Endodermal cell (in vitro differentiated cells): ENCODE data around the gene TEC. TPM values are rescaled to one million over a fixed set of nuclear protein-coding genes. Genes with fewer than 3 reads are reported as not detected.

Experiments used
- DNase-seq: peaks from one replicate; pipeline ENCODE4 v3.0.0-alpha.2; 2017
- H3K27ac ChIP-seq: 2 replicates; pipeline ENCODE4 v1.5.1; 2013; ENCODE audit warnings: mild to moderate bottlenecking, low read depth, low read length, moderate library complexity
- H3K27me3 ChIP-seq: 2 replicates; pipeline ENCODE4 v1.6.1; 2013; ENCODE audit warnings: mild to moderate bottlenecking, low read length, moderate library complexity; ENCODE audit not compliant: insufficient read depth, control insufficient read depth, poor library complexity, severe bottlenecking
- H3K36me3 ChIP-seq: 2 replicates; pipeline ENCODE4 v1.7.0; 2013; ENCODE audit warnings: mild to moderate bottlenecking, low read length, moderate library complexity; ENCODE audit not compliant: control insufficient read depth, insufficient read depth
- H3K4me1 ChIP-seq: one replicate; pipeline ENCODE4 v1.7.0; 2013; ENCODE audit warnings: low read length; ENCODE audit not compliant: control insufficient read depth, insufficient read depth
- H3K4me3 ChIP-seq: 2 replicates; pipeline ENCODE4 v1.5.1; 2013; ENCODE audit warnings: mild to moderate bottlenecking, low read length, moderate library complexity
- H3K9ac ChIP-seq: 2 replicates; pipeline ENCODE4 v1.6.1; 2013; ENCODE audit warnings: mild to moderate bottlenecking, low read length, moderate library complexity; ENCODE audit not compliant: poor library complexity, severe bottlenecking; ENCODE audit errors: extremely low read depth
- H3K9me3 ChIP-seq: 2 replicates; pipeline ENCODE4 v1.6.1; 2013; ENCODE audit warnings: mild to moderate bottlenecking, low read length, moderate library complexity; ENCODE audit not compliant: control insufficient read depth
- H3K27ac Mint-ChIP-seq: 2 replicates; pipeline ENCODE4 v1.8.0; 2020; ENCODE audit warnings: mixed read lengths
- H3K27me3 Mint-ChIP-seq: 2 replicates; pipeline ENCODE4 v1.8.0; 2021; ENCODE audit warnings: mild to moderate bottlenecking, mixed read lengths; ENCODE audit not compliant: insufficient read depth
- H3K36me3 Mint-ChIP-seq: 2 replicates; pipeline ENCODE4 v1.8.0; 2020; ENCODE audit warnings: low read depth, mixed read lengths
- H3K4me1 Mint-ChIP-seq: 2 replicates; pipeline ENCODE4 v1.8.0; 2020; ENCODE audit warnings: mixed read lengths
- H3K4me3 Mint-ChIP-seq: 2 replicates; pipeline ENCODE4 v1.8.0; 2020; ENCODE audit warnings: mild to moderate bottlenecking, moderate library complexity, mixed read lengths
- H3K9me3 Mint-ChIP-seq: 2 replicates; pipeline ENCODE4 v1.8.0; 2020; ENCODE audit warnings: mild to moderate bottlenecking, mixed read lengths
- CTCF ChIP-seq: fragments of 200-600 bp; sonication (generic); conservative IDR thresholded peaks from 2 replicates; pipeline ENCODE4 v1.5.0; 2021; ENCODE audit warnings: antibody characterized with exemption, mild to moderate bottlenecking
- WGBS, 2 experiments: methylation state at CpG; one replicate each; pipeline versions ENCODE4 v1.1.5 to v1.1.7; 2013; ENCODE audit warnings: missing lambda C conversion rate in 2 of 2, mixed read lengths in 1 of 2; ENCODE audit not compliant: insufficient coverage in 1 of 2, insufficient read length in 1 of 2; 5-methylcytosine and 5-hydroxymethylcytosine counted together
- total RNA-seq, 2 donors: library from RNA; stranded (reverse); fragmentation: NEBNext Ultra II Directional in 1 of 2; extraction: Animal tissue kit (Norgen Biotek cat#: 25700) in 1 of 2; gene quantifications; 2 replicates in 1 of 2; 3 replicates in 1 of 2; pipeline ENCODE4 v1.2.1, GENCODE V29; 2021

TEC gene
- total RNA-seq, 2 donors from 2014 or later, result 3.8 to 5.4 TPM

GRCh38 chr4:48228949-48229348 lies 40.7 kb downstream of the TEC start:
- 96% methylated on average over 1 of the region's 1 CpG; no CpG with 5 or more reads in 1 of the 2 experiments for whole genome bisulfite sequencing, 2 experiments
- no peaks in the 10 kb centered on the region for H3K4me1 ChIP-seq
- no peaks in the 10 kb centered on the region for H3K9me3 Mint-ChIP-seq
- no peak overlapping the region for H3K27ac Mint-ChIP-seq
- no peak overlapping the region for H3K27ac ChIP-seq
- H3K4me3 ChIP-seq, result no peak overlapping the region
- H3K36me3 ChIP-seq, result no peaks in the 10 kb centered on the region
- H3K9me3 ChIP-seq, result no peaks in the 10 kb centered on the region
- no peaks in the 10 kb centered on the region for H3K36me3 Mint-ChIP-seq
- no peak for TF ChIP-seq CTCF
- no peak for DNase-seq
- no peaks in the 10 kb centered on the region for H3K27me3 ChIP-seq
- H3K4me3 Mint-ChIP-seq, result no peak overlapping the region
- H3K9ac ChIP-seq, result no peak overlapping the region
- H3K27me3 Mint-ChIP-seq, result no peaks in the 10 kb centered on the region
- peaks cover under 1% of the 10 kb centered on the region for H3K4me1 Mint-ChIP-seq

DNA sequence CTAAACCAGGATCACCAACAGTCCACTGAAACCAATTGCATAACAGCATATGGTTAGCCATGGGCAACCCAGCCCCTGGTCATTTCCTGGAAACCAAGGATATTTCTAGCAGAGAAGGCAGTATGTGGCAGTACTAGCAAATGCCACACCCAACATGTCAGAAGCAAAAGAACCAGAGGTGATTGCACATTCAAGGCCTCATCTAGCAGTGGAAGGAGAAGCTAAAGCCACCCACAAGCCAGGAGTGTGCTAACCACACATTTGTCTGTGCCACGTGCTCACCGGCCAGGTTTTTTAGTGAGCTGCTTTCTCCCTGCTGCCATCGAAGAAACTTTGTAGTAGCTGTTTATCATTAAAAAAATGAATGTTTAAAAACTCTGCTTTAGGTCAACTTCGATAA lies 42.0 kb downstream of the TEC start:
- Mint-ChIP-seq H3K27ac (no peak overlapping the region), H3K9me3 (no peaks in the 10 kb centered on the region), H3K36me3 (no peaks in the 10 kb centered on the region), H3K4me1 (no peaks in the 10 kb centered on the region), H3K4me3 (no peak overlapping the region), H3K27me3 (no peaks in the 10 kb centered on the region)
- WGBS, 2 experiments, result 72 to 80% methylated on average over 1 to 3 of the region's 4 CpGs
- Histone ChIP-seq H3K36me3 (no peaks in the 10 kb centered on the region), H3K4me1 (no peaks in the 10 kb centered on the region), H3K27me3 (no peaks in the 10 kb centered on the region), H3K9me3 (no peaks in the 10 kb centered on the region), H3K9ac (no peak overlapping the region), H3K4me3 (no peak overlapping the region), H3K27ac (no peak overlapping the region)
- no peak for DNase-seq
- no peak for TF ChIP-seq CTCF

- no peaks in the 10 kb centered on the region for H3K27me3 Mint-ChIP-seq
- Histone ChIP-seq H3K36me3 (no peaks in the 10 kb centered on the region), H3K27me3 (no peaks in the 10 kb centered on the region), H3K4me1 (no peaks in the 10 kb centered on the region), H3K9ac (no peak overlapping the region), H3K4me3 (no peak overlapping the region), H3K9me3 (no peaks in the 10 kb centered on the region), H3K27ac (no peak overlapping the region)
- no peak for DNase-seq
- TF ChIP-seq CTCF, result no peak
- H3K9me3 Mint-ChIP-seq, result no peaks in the 10 kb centered on the region
- no peaks in the 10 kb centered on the region for H3K4me1 Mint-ChIP-seq
- WGBS, 2 experiments, result 96% methylated on average over 3 of the region's 4 CpGs; no CpG with 5 or more reads in 1 of the 2 experiments
- no peak overlapping the region for H3K4me3 Mint-ChIP-seq
- no peak overlapping the region for H3K27ac Mint-ChIP-seq
- no peaks in the 10 kb centered on the region for H3K36me3 Mint-ChIP-seq
Observed at GRCh38 chr4:48226199-48226598, 43.4 kb downstream of the TEC start.
